HFF-Myc (cell line): ENCODE results near the gene SUZ12.

Experiments used
- DNase-seq: peaks from one replicate; pipeline ENCODE4 v3.0.0-alpha.2; 2011; ENCODE audit warnings: low read depth; ENCODE audit errors: extremely low read depth
- H3K4me3 ChIP-seq: replicated peaks from 2 replicates; pipeline ENCODE4 v1.5.1; 2011; ENCODE audit warnings: low read depth, mild to moderate bottlenecking, control low read depth, low read length
- TF ChIP-seq, protein P1 (sequence below): IDR thresholded peaks from 2 replicates; pipeline ENCODE4 v1.5.1; 2012; ENCODE audit warnings: mild to moderate bottlenecking, low read depth, low read length, control low read depth; ENCODE audit errors: missing control alignments

Gene SUZ12

DNA sequence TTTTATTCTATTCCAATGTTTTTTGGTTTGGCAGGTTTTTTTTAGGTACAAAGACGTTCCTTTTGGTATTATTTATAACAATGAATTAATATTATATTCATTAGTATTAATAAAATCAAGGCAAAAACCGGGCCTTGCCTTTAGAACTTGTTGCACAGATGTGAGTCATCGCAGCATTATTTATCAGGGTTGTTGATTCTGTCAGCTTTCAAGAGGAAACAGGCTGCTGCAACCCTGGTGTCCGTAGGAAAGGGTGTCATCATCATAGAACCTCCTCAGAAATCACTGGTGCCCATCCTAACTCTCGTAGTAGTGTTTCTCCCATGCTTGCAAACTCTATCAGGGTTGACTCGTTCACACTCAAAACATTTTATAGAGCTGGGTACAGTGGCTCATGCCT is 60.2 kb downstream of the SUZ12 start:
- no peak for DNase-seq
- TF ChIP-seq, protein P1, sequence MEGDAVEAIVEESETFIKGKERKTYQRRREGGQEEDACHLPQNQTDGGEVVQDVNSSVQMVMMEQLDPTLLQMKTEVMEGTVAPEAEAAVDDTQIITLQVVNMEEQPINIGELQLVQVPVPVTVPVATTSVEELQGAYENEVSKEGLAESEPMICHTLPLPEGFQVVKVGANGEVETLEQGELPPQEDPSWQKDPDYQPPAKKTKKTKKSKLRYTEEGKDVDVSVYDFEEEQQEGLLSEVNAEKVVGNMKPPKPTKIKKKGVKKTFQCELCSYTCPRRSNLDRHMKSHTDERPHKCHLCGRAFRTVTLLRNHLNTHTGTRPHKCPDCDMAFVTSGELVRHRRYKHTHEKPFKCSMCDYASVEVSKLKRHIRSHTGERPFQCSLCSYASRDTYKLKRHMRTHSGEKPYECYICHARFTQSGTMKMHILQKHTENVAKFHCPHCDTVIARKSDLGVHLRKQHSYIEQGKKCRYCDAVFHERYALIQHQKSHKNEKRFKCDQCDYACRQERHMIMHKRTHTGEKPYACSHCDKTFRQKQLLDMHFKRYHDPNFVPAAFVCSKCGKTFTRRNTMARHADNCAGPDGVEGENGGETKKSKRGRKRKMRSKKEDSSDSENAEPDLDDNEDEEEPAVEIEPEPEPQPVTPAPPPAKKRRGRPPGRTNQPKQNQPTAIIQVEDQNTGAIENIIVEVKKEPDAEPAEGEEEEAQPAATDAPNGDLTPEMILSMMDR, result no peak
- H3K4me3 ChIP-seq, result no peak overlapping the region

DNA sequence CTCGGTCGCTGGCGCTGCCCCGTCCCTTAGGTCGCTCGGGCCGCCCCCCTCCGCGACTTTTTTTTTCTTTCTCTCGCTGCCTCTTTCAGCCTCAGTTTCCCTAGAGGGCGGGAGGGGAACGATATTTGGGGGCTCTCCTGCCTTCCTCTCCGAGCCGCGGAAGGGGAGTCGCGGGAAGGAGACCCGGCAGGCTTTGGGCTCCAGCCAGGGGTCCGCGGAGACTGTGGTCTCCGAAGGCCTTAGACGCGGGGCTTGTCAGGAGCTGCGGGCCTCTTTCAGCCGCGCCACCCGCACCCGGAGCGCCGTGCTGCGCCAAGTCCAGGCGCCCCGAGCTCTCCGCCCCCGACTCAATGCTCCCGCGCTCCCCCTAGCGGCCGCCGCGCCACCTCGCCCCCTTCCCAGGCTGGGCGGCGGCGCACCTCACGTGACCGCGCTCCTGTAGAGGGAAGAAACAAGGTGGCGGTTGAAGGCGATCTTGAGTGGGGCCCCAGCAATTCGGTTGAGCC is 70.2 kb downstream of the SUZ12 start, which contains the start of gene LRRC37B:
LRRC37B (plus strand) TSS at position 427 of the 506 bp plus-strand sequence. CDS start 14,010 bp downstream, outside the sequence.
- no peak for DNase-seq
- TF ChIP-seq, protein P1, result peak; percentile 88
- H3K4me3 ChIP-seq, result peak within 1 kb of the TSS; percentile 81

DNA sequence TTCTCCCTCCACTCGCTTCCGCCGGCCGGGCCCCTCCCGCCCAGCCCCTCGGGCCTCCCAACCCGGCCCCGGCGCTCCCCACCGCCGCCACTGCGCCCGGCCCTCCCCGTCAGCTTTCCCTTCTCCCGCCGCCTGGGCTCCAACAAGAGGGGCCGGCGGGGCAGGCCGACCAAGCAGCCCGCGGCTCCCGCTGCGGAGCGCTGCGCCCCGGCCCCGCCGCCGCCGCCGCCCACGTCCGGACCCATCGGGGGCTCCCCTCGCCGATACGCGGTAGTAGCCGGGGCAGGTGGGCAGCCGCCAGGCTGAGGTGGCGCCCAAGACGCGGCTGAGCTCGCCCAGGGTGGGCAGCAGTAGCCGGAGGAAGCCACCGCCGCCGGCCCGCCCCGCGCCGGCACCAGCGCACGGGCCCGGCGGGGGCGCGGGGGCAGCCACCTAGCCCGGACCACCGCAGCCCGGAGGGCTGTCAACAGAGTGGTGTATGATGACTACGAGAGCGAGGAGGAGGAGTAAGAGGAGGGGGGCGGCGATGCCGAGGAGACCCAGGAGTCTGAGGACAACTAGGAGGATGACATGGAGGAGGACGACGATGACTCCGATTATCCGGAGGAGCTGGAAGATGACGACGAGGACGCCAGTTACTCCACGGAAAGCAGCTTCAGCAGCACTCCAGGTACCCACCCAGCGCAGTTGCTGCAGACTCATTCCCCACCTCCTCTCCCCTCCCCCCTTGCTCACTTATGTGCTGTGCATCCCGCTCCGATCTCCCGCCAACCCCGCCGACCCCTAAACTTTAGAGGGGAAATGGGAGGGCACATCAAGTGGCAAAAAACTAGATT is 70.9 kb downstream of the SUZ12 start:
- no peak for DNase-seq
- peak overlapping the region; percentile 81 for H3K4me3 ChIP-seq

DNA sequence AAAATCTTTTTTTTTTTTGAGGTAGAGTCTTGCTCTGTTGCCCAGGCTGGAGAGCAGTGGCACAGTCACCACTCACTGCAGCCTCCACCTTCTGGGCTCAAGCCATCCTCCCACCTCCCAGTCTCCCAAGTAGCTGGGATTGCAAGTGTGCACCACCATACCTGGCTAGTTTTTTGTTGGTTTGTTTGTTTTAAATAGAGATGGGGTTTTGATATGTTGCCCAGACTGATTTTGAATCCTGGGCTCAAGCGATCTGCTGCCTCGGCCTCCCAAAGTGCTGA is 72.4 kb downstream of the SUZ12 start:
- TF ChIP-seq, protein P1, result no peak
- peak overlapping the region; percentile 81 for H3K4me3 ChIP-seq
- DNase-seq, result no peak

More for the DNA sequence above, 70.9 kb downstream of the SUZ12 start:
- TF ChIP-seq, protein P1, result no peak

DNA sequence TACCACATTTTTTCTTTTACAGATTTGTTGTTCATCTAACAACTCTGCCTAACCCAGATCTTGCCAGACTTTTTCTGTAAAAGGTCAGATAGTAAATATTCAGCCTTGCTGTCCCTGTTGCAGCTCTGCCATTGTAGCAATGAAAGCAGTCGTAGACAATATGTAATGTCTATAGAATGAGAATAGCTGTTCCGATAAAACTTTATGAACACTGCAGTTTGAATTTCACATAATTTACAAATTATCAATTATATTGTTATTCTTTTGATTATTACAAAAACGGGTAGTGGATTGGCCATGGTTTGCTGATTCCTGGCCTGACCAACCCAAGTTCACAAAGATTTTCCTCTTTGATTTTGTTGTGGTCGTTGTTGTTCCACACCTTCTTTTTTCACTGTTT is 73.3 kb downstream of the SUZ12 start:
- H3K4me3 ChIP-seq, result no peak overlapping the region
- TF ChIP-seq, protein P1, result no peak
- DNase-seq, result no peak

DNA sequence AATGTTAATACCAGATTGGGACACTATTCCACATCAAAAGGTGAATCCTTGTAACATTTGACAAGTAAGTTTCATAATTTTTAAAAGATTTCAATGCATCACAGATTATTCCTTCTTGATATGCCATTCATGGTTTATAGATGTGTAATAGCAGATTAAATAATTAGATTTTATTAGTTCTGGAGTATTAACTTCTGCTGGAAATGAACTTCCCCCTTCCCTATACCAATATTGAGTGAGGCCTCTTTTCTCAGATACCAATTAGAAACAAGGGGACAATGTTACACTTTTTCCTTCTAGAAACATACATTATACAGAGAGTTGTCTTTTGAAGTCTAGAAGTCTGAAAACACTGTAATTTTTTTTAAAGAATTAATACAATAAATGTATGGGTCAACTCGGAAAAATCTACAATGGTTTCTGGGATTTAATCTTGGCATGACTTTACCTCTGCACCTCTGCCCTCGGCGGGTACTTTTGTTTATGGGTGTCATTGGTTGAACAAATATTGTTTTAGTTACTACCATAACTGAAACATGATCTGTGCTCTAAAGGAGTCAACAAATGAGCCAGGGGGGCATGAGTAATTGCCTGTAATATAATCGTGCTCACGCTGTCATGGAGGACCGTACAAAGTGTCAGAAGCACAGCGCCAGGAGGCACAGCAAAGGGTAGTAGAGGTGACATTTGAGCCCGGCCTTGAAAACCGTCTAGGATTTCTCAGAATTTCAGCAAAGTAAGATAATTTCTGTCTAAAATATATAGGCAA is 78.6 kb downstream of the SUZ12 start:
- H3K4me3 ChIP-seq, result no peak overlapping the region
- TF ChIP-seq, protein P1, result no peak
- DNase-seq, result no peak
